Stimulated activated CD4-positive, alpha-beta T cell treated with anti-CD3 and anti-CD28 coated beads, Interleukin-15, amount 100 ng/mL, for 1 hour (primary cell): ENCODE measurements around the gene ROBO1.

Experiments
- DNase-seq, 2 donors: peaks; one replicate each; pipeline ENCODE4 v3.0.0-alpha.2; 2020; ENCODE audit warnings: low read depth in 1 of 2, low spot score in 1 of 2

Gene ROBO1

DNA sequence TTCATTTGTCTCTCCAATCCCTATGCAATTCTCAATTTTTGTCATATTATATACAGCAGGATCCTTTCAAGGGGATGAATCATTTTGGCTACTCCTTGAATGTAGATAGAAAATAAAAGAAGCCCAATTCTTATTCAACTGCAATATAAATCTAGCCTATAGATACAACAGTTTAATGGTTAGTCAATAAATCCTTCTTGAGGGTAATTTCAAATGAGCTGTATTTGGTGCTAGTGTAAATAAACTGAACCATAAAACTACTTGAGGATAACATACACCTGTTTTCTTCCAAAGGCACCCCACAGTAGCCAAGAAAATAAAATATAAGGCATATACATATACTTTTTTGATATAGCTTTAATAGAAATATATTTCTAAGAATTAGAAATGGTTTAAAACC, 830.3 kb downstream of the ROBO1 start:
- no peak for DNase-seq

DNA sequence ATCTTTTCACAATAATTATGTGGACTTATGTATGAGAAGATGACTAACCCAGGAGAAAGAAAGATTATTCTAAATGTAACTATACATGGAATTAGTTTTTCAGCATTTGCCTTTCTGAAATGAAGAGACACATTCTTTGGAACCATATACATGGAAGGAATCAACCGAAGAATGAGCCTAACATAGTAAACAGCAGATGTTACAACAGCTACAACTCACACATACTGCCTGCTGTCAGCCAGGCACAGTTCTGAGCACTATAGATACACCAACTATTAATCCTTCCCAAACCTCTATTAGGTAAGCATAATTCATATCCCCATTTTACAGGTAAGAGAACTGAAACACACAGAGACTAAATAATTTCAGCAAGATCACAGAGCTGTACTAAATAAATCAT, 840.0 kb downstream of the ROBO1 start:
- no peak for DNase-seq

DNA sequence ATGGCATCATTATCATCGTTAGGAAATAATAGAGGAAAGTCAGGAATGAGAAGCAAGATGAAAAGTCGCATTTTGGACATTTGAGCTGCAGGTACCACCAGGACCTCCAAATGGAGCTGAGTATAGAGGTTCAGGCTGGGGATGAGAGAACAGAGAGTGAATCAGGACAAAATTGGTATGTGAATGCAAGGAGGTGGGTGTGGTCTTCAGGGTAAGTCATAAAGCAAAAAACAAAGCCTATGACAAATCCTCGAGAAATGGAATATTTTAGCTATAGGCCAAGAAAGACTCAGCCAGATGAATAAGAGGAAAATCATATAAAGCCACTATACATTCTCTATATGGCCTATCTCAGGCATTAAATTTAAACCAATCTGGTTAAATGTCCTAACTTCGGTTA, 841.3 kb downstream of the ROBO1 start:
- no peak for DNase-seq

- DNase-seq = no peak
Observed at GRCh38 chr3:78924711-78925110, 843.1 kb downstream of the ROBO1 start.

- DNase-seq = no peak
Observed at GRCh38 chr3:78919021-78919755, 848.6 kb downstream of the ROBO1 start.

- no peak for DNase-seq
Observed at GRCh38 chr3:78918361-78919020, 849.3 kb downstream of the ROBO1 start.

GRCh38 chr3:78917536-78917935, 850.3 kb downstream of the ROBO1 start:
- no peak for DNase-seq

GRCh38 chr3:78913711-78914110, 854.1 kb downstream of the ROBO1 start:
- no peak for DNase-seq

DNA sequence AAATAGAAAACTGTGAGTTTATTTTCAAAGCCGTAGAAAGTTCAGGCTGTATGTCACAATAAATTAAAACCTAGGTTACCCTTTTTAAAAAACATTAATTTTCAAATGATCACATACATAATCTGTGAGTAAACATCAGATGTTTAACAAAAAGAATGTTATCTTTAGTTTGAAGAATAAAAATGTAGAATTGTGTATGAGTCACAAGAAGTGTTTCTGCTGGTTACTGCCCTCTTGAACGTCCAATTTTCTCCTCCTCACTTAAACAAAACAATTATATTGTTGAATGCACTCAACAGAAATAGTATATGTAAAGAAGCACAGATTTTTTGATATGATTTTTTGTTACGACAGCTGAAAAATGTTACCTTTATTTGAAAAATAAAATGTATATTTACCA, 855.1 kb downstream of the ROBO1 start:
- DNase-seq = no peak

- DNase-seq = no peak
Observed at GRCh38 chr3:78912259-78912658, 855.5 kb downstream of the ROBO1 start.

GRCh38 chr3:78911394-78911793, 856.4 kb downstream of the ROBO1 start:
- no peak for DNase-seq

- DNase-seq = no peak
Observed at GRCh38 chr3:78908236-78908635, 859.6 kb downstream of the ROBO1 start.

DNA sequence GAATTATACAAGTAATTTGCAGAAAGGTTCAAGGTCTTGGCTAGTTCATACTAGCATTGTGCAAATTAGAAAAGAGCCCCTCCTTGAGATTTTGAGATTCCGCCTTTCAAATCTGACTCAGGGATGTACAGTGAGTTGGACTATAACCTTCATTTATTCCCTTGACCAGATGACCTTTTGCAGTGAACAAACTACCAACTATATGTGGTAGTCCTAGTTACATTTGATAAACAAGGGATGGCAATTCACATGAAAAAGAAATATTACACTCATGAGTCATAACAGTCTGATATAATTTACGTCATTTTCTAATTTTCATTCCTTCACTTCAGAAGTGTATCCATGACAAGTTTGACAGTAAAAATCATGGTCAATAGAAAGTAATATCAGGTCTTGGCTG, 860.4 kb downstream of the ROBO1 start:
- DNase-seq = no peak

DNA sequence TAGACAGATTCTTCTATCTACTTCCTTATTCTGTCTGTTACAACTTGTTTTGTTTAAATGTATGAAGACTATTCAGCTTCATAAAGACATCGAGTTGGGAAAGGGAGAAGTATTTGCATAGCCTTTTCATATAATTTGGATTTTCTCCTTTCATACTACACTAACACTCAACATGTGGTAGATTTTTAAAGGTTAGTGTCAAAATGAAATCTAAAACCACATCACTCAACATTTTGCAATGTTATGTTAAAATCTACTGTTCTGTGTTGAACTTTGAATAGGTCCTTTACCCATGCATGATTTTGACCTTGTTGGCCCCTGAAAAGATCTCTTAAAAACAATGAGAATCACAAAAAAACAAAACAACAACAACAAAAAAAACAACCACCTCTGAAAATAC, 860.9 kb downstream of the ROBO1 start:
- DNase-seq = no peak

DNA sequence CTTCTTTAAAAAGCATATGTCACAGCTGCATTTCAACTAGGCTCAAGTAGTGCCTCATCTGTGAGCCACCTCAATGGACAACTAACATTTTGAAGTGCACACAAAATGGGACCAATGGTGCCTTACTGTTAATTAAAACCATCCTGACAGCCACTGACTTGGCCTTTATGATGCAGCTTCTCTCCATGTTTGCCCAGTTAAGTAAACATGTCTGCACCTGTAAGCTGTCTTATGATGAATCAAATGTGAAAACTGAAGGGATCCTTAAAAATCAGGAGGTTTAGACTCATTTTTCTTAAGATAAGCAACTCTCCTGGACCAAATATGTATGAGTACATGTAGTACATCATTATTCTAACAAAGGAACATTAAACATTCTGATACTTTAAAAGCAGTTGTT, 861.6 kb downstream of the ROBO1 start:
- no peak for DNase-seq

DNA sequence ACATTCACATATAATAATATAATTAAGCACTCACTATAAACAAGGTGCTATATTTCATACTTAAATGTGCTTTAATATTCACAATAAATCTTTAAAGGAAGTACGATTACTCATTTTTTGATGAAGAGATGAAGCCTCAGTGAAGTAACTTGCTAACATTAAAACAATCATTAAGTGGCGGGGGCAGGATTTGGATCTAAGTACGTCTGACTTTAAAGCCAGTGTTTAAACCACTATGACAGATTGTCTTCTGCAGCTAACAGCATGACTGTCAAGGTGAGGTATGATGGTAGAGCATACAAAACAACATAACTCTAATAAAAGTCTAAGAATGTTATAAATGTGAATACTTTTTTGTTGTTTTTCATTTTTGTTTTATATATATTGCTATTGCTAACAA, 862.1 kb downstream of the ROBO1 start:
- no peak for DNase-seq

DNA sequence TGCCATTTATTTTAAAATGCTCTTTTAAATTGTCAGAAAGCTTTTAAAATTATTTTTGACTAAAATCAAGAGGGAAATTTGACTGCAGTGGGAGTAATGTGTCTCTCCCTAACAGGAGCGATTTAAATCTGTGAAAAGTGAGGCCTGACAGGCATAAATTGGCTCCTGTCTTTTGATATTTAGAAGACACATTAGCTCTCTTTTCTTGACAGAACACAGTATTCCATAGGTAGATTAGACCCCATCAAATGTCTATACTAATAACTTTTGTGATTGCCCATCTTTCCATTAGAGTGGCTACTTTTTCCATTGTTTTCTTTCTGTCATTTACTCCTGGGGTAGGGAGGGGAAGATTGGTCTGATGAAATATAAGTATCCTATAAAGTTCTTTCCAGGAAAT, 866.3 kb downstream of the ROBO1 start:
- DNase-seq = no peak

- no peak for DNase-seq
Observed at GRCh38 chr3:78900880-78901279, 866.9 kb downstream of the ROBO1 start.

DNA sequence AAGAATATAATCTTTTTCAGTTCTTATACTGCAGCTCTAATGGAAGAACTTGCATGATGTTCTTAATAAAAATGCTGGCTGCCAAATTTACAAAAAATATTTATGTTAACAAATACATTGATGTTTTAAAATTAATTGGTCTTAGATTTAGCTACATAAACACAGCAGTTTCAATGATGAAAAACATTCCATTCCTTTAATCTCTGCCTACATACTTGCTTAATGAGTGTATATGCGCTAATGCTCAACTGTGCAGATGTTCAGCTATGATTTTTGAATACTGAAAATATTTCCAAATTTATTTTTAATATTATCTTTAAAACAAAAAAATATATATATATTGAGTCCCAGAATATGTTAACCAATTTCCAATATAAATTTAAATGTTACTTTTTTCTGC, 867.4 kb downstream of the ROBO1 start:
- DNase-seq = no peak

DNA sequence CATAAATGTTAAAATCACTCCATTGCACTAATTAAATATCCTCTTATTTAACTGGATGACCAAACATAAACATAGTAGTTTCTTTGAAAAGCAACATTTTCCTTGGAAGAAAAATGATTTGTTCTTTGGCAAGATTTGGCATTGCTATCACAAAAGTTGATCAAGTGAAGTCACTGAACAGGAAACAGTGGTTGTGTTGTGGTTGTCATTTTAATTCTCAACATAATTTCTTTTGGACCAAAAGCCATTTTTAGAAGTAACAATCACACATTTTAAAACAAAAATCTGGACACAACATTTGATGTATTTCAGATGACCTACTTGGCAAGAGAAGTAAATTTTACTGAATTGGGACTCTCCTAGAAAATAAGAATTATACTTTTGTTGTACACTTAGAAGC, 872.3 kb downstream of the ROBO1 start:
- DNase-seq = no peak

- no peak for DNase-seq
Observed at GRCh38 chr3:78894787-78895186, 873.0 kb downstream of the ROBO1 start.

GRCh38 chr3:78893161-78893560, 874.6 kb downstream of the ROBO1 start:
- no peak for DNase-seq

- no peak for DNase-seq
Observed at GRCh38 chr3:78889348-78889747, 878.5 kb downstream of the ROBO1 start.
